ENCODE results near the gene CGRRF1.

CGRRF1 gene

DNA sequence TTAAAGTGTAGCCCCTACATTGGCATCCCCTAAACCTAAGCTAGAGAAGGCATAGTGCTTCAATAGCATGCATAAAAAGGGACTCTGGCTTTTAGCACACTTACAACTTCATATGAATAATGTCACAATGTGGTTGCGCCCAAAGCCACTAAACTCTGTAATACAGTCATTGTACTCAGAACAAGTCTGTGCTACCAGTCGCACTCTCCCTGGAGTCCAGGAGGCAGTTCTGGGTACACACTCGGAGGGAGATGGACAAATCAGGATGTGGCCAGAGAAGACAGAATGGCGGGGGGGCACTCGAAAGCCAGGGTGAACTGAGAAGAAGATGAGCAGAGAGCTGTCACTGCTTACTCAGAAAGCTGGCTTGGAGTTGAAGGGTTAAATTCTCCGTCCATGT is 67.8 kb downstream of the CGRRF1 start:
- Histone ChIP-seq H3K4me1 (ENCODE audit: control insufficient read depth, insufficient read depth, low read length, unreplicated experiment) (peaks cover 15% of the 10 kb centered on the region), H3K79me2 (ENCODE audit: control insufficient read depth, insufficient read depth, low read length, unreplicated experiment) (peaks cover 85% of the 10 kb centered on the region), H3K4me3 (ENCODE audit: low read depth, low read length) (no peak overlapping the region), H3K27ac (ENCODE audit: low read depth, low read length) (no peak overlapping the region), H3K36me3 (ENCODE audit: insufficient read depth, low read length) (peaks cover 13% of the 10 kb centered on the region), H2AFZ (ENCODE audit: low read length, unreplicated experiment) (no peak overlapping the region), H3K27me3 (ENCODE audit: insufficient read depth, low read length) (no peaks in the 10 kb centered on the region)

DNA sequence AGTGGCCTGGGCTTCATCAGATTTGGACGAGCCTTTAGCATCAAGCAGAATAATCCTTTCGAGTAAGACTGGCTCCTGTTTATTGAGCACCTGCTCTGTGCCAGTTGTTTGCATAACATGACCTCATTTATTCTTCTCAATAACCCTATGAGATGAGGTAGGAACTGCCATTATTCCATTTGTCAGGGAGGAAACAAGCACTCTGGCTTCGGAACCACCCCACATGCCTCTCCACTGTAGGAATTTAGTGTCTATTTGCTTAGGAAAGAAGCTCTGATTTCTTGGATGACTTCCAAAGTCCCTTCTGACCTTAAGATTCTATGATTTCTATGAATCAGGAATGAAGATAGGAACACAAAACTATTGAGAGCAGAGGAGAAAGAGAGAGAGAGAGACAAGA is 68.3 kb downstream of the CGRRF1 start:
- peaks cover 84% of the 10 kb centered on the region for H3K79me2 ChIP-seq (ENCODE audit: control insufficient read depth, insufficient read depth, low read length, unreplicated experiment)
- no peak overlapping the region for H3K4me3 ChIP-seq (ENCODE audit: low read depth, low read length)
- H3K36me3 ChIP-seq (ENCODE audit: insufficient read depth, low read length), result peaks cover 9% of the 10 kb centered on the region
- no peaks in the 10 kb centered on the region for H3K27me3 ChIP-seq (ENCODE audit: insufficient read depth, low read length)
- H2AFZ ChIP-seq (ENCODE audit: low read length, unreplicated experiment), result no peak overlapping the region
- peaks cover 15% of the 10 kb centered on the region for H3K4me1 ChIP-seq (ENCODE audit: control insufficient read depth, insufficient read depth, low read length, unreplicated experiment)
- no peak overlapping the region for H3K27ac ChIP-seq (ENCODE audit: low read depth, low read length)

- H3K4me1 ChIP-seq (ENCODE audit: control insufficient read depth, insufficient read depth, low read length, unreplicated experiment), result peaks cover 15% of the 10 kb centered on the region
- no peak overlapping the region for H3K4me3 ChIP-seq (ENCODE audit: low read depth, low read length)
- H2AFZ ChIP-seq (ENCODE audit: low read length, unreplicated experiment), result no peak overlapping the region
- H3K27ac ChIP-seq (ENCODE audit: low read depth, low read length), result no peak overlapping the region
- H3K79me2 ChIP-seq (ENCODE audit: control insufficient read depth, insufficient read depth, low read length, unreplicated experiment), result peaks cover 78% of the 10 kb centered on the region
- H3K27me3 ChIP-seq (ENCODE audit: insufficient read depth, low read length), result no peaks in the 10 kb centered on the region
- no peaks in the 10 kb centered on the region for H3K36me3 ChIP-seq (ENCODE audit: insufficient read depth, low read length)
Observed at GRCh38 chr14:54579621-54580020, 69.9 kb downstream of the CGRRF1 start.

GRCh38 chr14:54580933-54581332 is 71.2 kb downstream of the CGRRF1 start:
- no peak overlapping the region for H2AFZ ChIP-seq (ENCODE audit: low read length, unreplicated experiment)
- H3K36me3 ChIP-seq (ENCODE audit: insufficient read depth, low read length), result 0 out of 2 replicates have a peak, but pooled peaks cover 7% of the 10 kb centered on the region
- H3K27me3 ChIP-seq (ENCODE audit: insufficient read depth, low read length), result no peaks in the 10 kb centered on the region
- no peak overlapping the region for H3K4me3 ChIP-seq (ENCODE audit: low read depth, low read length)
- peaks cover 15% of the 10 kb centered on the region for H3K4me1 ChIP-seq (ENCODE audit: control insufficient read depth, insufficient read depth, low read length, unreplicated experiment)
- H3K27ac ChIP-seq (ENCODE audit: low read depth, low read length), result no peak overlapping the region
- H3K79me2 ChIP-seq (ENCODE audit: control insufficient read depth, insufficient read depth, low read length, unreplicated experiment), result peaks cover 73% of the 10 kb centered on the region

DNA sequence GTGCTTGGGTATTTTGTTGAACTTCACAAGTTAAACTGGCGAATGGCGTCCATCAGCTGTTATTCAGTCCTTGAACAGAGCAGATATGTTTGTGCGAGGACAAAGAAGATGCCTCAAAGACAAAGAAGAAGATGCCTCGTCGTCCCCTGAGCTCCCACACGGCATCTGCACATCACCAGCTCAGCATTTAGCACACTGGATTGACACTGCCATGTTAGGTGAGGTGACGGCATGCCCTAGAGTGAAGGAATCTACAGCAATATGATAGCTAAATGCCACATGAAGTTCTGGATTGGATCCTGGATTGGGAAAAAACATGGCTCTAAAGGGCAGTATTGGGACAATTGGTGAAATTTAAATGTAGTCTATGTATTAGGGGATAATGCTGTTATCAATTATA is 72.6 kb downstream of the CGRRF1 start:
- peaks cover 61% of the 10 kb centered on the region for H3K79me2 ChIP-seq (ENCODE audit: control insufficient read depth, insufficient read depth, low read length, unreplicated experiment)
- no peaks in the 10 kb centered on the region for H3K27me3 ChIP-seq (ENCODE audit: insufficient read depth, low read length)
- H3K4me1 ChIP-seq (ENCODE audit: control insufficient read depth, insufficient read depth, low read length, unreplicated experiment), result peaks cover 15% of the 10 kb centered on the region
- H3K4me3 ChIP-seq (ENCODE audit: low read depth, low read length), result no peak overlapping the region
- H3K27ac ChIP-seq (ENCODE audit: low read depth, low read length), result no peak overlapping the region
- 0 out of 2 replicates have a peak, but pooled peaks cover 7% of the 10 kb centered on the region for H3K36me3 ChIP-seq (ENCODE audit: insufficient read depth, low read length)
- no peak overlapping the region for H2AFZ ChIP-seq (ENCODE audit: low read length, unreplicated experiment)

DNA sequence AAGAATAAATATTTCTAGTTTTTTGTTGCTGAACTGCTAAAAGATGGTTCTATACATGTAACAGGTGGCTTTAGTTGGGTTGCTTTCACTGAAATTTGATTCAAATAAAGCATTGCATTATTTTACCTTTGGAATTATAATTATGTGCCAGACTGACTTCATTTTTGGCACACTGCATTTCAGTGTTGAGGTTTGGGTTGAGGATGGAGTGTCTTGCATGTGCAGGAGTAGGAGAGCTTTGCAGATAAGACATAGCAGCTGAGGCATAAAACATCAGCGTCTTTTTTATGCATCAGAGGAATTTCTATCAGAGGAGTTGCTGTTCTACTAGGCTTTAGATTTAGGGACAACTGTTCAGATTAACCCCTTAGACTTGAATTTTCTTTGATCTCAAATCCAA is 74.4 kb downstream of the CGRRF1 start:
- no peak overlapping the region for H3K4me3 ChIP-seq (ENCODE audit: low read depth, low read length)
- H3K36me3 ChIP-seq (ENCODE audit: insufficient read depth, low read length), result 0 out of 2 replicates have a peak, but pooled peaks cover 7% of the 10 kb centered on the region
- H2AFZ ChIP-seq (ENCODE audit: low read length, unreplicated experiment), result no peak overlapping the region
- H3K79me2 ChIP-seq (ENCODE audit: control insufficient read depth, insufficient read depth, low read length, unreplicated experiment), result peaks cover 52% of the 10 kb centered on the region
- peaks cover 14% of the 10 kb centered on the region for H3K4me1 ChIP-seq (ENCODE audit: control insufficient read depth, insufficient read depth, low read length, unreplicated experiment)
- H3K27ac ChIP-seq (ENCODE audit: low read depth, low read length), result no peak overlapping the region
- no peaks in the 10 kb centered on the region for H3K27me3 ChIP-seq (ENCODE audit: insufficient read depth, low read length)

DNA sequence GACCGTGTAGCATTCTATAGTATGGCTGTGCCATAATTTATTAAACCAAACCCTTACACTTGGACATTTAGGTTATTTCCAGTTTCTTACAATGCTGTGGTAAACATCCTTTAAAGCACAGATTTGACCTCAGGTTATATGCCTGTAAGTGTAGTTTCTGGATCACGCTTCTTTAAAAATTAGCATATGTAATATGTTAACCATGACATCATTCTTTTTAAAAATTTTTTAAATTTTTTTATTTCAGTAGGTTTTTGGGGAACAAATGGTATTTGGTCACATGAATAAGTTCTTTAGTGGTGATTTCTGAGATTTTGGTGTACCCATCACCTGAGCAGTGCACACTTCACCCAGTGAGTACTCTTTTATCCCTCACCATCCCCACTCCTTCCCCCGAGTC is 75.5 kb downstream of the CGRRF1 start:
- peaks cover 50% of the 10 kb centered on the region for H3K79me2 ChIP-seq (ENCODE audit: control insufficient read depth, insufficient read depth, low read length, unreplicated experiment)
- 0 out of 2 replicates have a peak, but pooled peaks cover 7% of the 10 kb centered on the region for H3K36me3 ChIP-seq (ENCODE audit: insufficient read depth, low read length)
- H3K27me3 ChIP-seq (ENCODE audit: insufficient read depth, low read length), result no peaks in the 10 kb centered on the region
- H3K27ac ChIP-seq (ENCODE audit: low read depth, low read length), result no peak overlapping the region
- H2AFZ ChIP-seq (ENCODE audit: low read length, unreplicated experiment), result no peak overlapping the region
- peaks cover 19% of the 10 kb centered on the region for H3K4me1 ChIP-seq (ENCODE audit: control insufficient read depth, insufficient read depth, low read length, unreplicated experiment)
- H3K4me3 ChIP-seq (ENCODE audit: low read depth, low read length), result no peak overlapping the region
